ENCODE results near the gene CST7.
"Not testable (repeated sequence)": the region's sequence is repeated elsewhere in the genome, so short reads cannot be mapped to it uniquely, and the experiment has no call there.

The CST7 gene

GRCh38 chr20:24948939-24949679 lies at the start of gene CST7:
CST7 (plus strand) TSS chr20:24949269; CDS start chr20:24949506, 237 bp downstream.
- DNase-seq (ENCODE audit: low spot score), result no peak

GRCh38 chr20:24906806-24907205 lies 42.3 kb upstream of the CST7 start:
- no peak for DNase-seq (ENCODE audit: low spot score)

- DNase-seq (ENCODE audit: low spot score), result no peak
Measured at GRCh38 chr20:24908642-24909041, 40.4 kb upstream of the CST7 start.

- DNase-seq (ENCODE audit: low spot score), result no peak
Measured at GRCh38 chr20:24909086-24909780, 39.8 kb upstream of the CST7 start.

- DNase-seq (ENCODE audit: low spot score), result no peak
Measured at GRCh38 chr20:24909861-24910260, 39.2 kb upstream of the CST7 start.

- DNase-seq (ENCODE audit: low spot score), result no peak
Measured at GRCh38 chr20:24910461-24910860, 38.6 kb upstream of the CST7 start.

- no peak for DNase-seq (ENCODE audit: low spot score)
Measured at GRCh38 chr20:24911461-24911860, 37.6 kb upstream of the CST7 start.

GRCh38 chr20:24912397-24913075 lies 36.5 kb upstream of the CST7 start:
- DNase-seq (ENCODE audit: low spot score), result no peak

- no peak for DNase-seq (ENCODE audit: low spot score)
Measured at GRCh38 chr20:24913076-24913628, 35.9 kb upstream of the CST7 start.

GRCh38 chr20:24914388-24915241 lies 34.5 kb upstream of the CST7 start:
- no peak for DNase-seq (ENCODE audit: low spot score)

GRCh38 chr20:24915440-24915839 lies 33.6 kb upstream of the CST7 start:
- DNase-seq (ENCODE audit: low spot score), result no peak

GRCh38 chr20:24915892-24916291 lies 33.2 kb upstream of the CST7 start:
- DNase-seq (ENCODE audit: low spot score), result no peak

- DNase-seq (ENCODE audit: low spot score), result no peak
Measured at GRCh38 chr20:24916412-24916811, 32.7 kb upstream of the CST7 start.

- DNase-seq (ENCODE audit: low spot score), result no peak
Measured at GRCh38 chr20:24917056-24917455, 32.0 kb upstream of the CST7 start.

GRCh38 chr20:24917797-24918578 lies 31.1 kb upstream of the CST7 start:
- DNase-seq (ENCODE audit: low spot score), result peak; percentile 76

- no peak for DNase-seq (ENCODE audit: low spot score)
Measured at GRCh38 chr20:24918579-24919566, 30.2 kb upstream of the CST7 start.

- DNase-seq (ENCODE audit: low spot score), result not testable (repeated sequence)
Measured at GRCh38 chr20:24919665-24920064, 29.4 kb upstream of the CST7 start.

GRCh38 chr20:24920706-24921105 lies 28.4 kb upstream of the CST7 start:
- DNase-seq (ENCODE audit: low spot score), result not testable (repeated sequence)

GRCh38 chr20:24929259-24929658 lies 19.8 kb upstream of the CST7 start:
- not testable (repeated sequence) for DNase-seq (ENCODE audit: low spot score)

Data from kidney capillary endothelial cell (primary cell).